B cell (primary cell): ENCODE results near the gene VKORC1L1. TPM values are rescaled to one million over a fixed set of nuclear protein-coding genes. Genes with fewer than 3 reads are reported as not detected.
"Not testable (repeated sequence)": the region's sequence is repeated elsewhere in the genome, so short reads cannot be mapped to it uniquely, and the experiment has no call there.

ENCODE experiments used
- ATAC-seq: fragments of 200-7000 bp; cut with Tn5 transposase; one replicate; pipeline ENCODE4 v1.10.0; 2021; ENCODE audit warnings: low read depth, mild to moderate bottlenecking, moderate number of reproducible peaks, moderate library complexity
- CTCF ChIA-PET: fragments of 350-600 bp; sonication (Branson Sonifier 250); formaldehyde crosslinking; loops from one replicate; lab custom pipeline; 2021; ENCODE audit warnings: antibody characterized with exemption, inconsistent platforms; lab: Charles Lee
- POLR2A ChIA-PET: fragments of 350-600 bp; sonication (Branson Sonifier 250); formaldehyde crosslinking; loops from one replicate; lab custom pipeline; 2021; ENCODE audit warnings: antibody characterized with exemption; lab: Charles Lee
- DNase-seq: peaks from one replicate; pipeline ENCODE4 v3.0.0; 2013
- H2AFZ ChIP-seq: 2 replicates; pipeline ENCODE4 v1.6.1; 2012; ENCODE audit warnings: mild to moderate bottlenecking, low read depth, low read length; ENCODE audit not compliant: insufficient read depth, poor library complexity, severe bottlenecking
- H3K27ac ChIP-seq, 2 donors: 1 replicate in 1 of 2; 2 replicates in 1 of 2; pipeline ENCODE4 v1.5.1; 2012 to 2013; ENCODE audit warnings: low read length in 2 of 2, mild to moderate bottlenecking in 2 of 2, moderate library complexity in 1 of 2
- H3K27me3 ChIP-seq, 4 experiments: fragments of 200-600 bp in 1 of 4; sonication (generic) in 1 of 4; replicated peaks in 1 of 4; 1 replicate in 2 of 4; 2 replicates in 2 of 4; pipeline versions ENCODE4 v1.6.1 to v1.7.0; 2013 to 2016; ENCODE audit warnings: low read length in 3 of 4, mild to moderate bottlenecking in 2 of 4, mixed read lengths in 1 of 4, moderate library complexity in 1 of 4; ENCODE audit not compliant: insufficient read depth in 4 of 4, control insufficient read depth in 3 of 4; ENCODE audit errors: control extremely low read depth in 1 of 4
- H3K36me3 ChIP-seq, 2 experiments: replicated peaks in 1 of 2; 1 replicate in 1 of 2; 2 replicates in 1 of 2; pipeline versions ENCODE4 v1.6.1 to v1.7.1; 2013; ENCODE audit warnings: low read length in 1 of 2; ENCODE audit not compliant: insufficient read depth in 2 of 2, control insufficient read depth in 1 of 2; ENCODE audit errors: control extremely low read depth in 1 of 2, extremely low read depth in 1 of 2
- H3K4me1 ChIP-seq, 2 donors: fragments of 200-600 bp in 1 of 2; sonication (generic) in 1 of 2; 1 replicate in 1 of 2; 2 replicates in 1 of 2; pipeline versions ENCODE4 v1.5.1 to v1.6.1; 2013 to 2017; ENCODE audit warnings: low read length in 2 of 2; ENCODE audit not compliant: control insufficient read depth in 2 of 2, insufficient read depth in 2 of 2
- H3K4me2 ChIP-seq: replicated peaks from 2 replicates; pipeline ENCODE3; 2012; ENCODE audit warnings: mild to moderate bottlenecking, low read depth, low read length; ENCODE audit not compliant: poor library complexity, severe bottlenecking
- H3K4me3 ChIP-seq, 5 experiments: fragments of 200-600 bp in 1 of 5; sonication (generic) in 1 of 5; 1 replicate in 3 of 5; 2 replicates in 2 of 5; pipeline versions ENCODE4 v1.5.1 to v1.7.0; 2011 to 2016; ENCODE audit warnings: low read length in 4 of 5, mild to moderate bottlenecking in 4 of 5, low read depth in 2 of 5, control low read depth in 1 of 5, moderate library complexity in 1 of 5; ENCODE audit not compliant: insufficient read depth in 1 of 5; ENCODE audit errors: control extremely low read depth in 1 of 5, extremely low read depth in 1 of 5
- H3K79me2 ChIP-seq: fragments of 200-600 bp; sonication (generic); one replicate; pipeline ENCODE4 v1.6.0; 2016; ENCODE audit warnings: low read length; ENCODE audit not compliant: control insufficient read depth, insufficient read depth
- H3K9ac ChIP-seq: fragments of 200-600 bp; sonication (generic); 2 replicates; pipeline ENCODE4 v1.6.1; 2017; ENCODE audit warnings: mild to moderate bottlenecking, low read length, moderate library complexity
- H3K9me3 ChIP-seq, 3 donors: one replicate each; pipeline versions ENCODE4 v1.6.1 to v1.7.1; 2013; ENCODE audit warnings: low read length in 2 of 3; ENCODE audit not compliant: control insufficient read depth in 2 of 3, insufficient read depth in 1 of 3; ENCODE audit errors: control extremely low read depth in 1 of 3
- H4K20me1 ChIP-seq: 2 replicates; pipeline ENCODE4 v1.6.0; 2012; ENCODE audit warnings: mild to moderate bottlenecking, low read length; ENCODE audit not compliant: insufficient read depth, control insufficient read depth, poor library complexity, severe bottlenecking
- H3K27ac Mint-ChIP-seq: one replicate; pipeline ENCODE4 v1.8.0; 2021; ENCODE audit warnings: mixed read lengths
- H3K27me3 Mint-ChIP-seq: one replicate; pipeline ENCODE4 v1.8.0; 2021; ENCODE audit warnings: mixed read lengths
- H3K4me1 Mint-ChIP-seq: one replicate; pipeline ENCODE4 v1.8.0; 2021; ENCODE audit warnings: mixed read lengths
- H3K4me3 Mint-ChIP-seq: one replicate; pipeline ENCODE4 v1.8.0; 2021; ENCODE audit warnings: mixed read lengths
- H3K9me3 Mint-ChIP-seq: one replicate; pipeline ENCODE4 v1.8.0; 2022; ENCODE audit warnings: mixed read lengths; ENCODE audit not compliant: insufficient read depth
- WGBS: methylation state at CpG from one replicate; pipeline ENCODE4 v1.1.5; 2013; ENCODE audit warnings: missing lambda C conversion rate; ENCODE audit not compliant: insufficient coverage; 5-methylcytosine and 5-hydroxymethylcytosine counted together
- intact Hi-C: fragments of 100-400 bp; cut with micrococcal nuclease; formaldehyde crosslinking; loops from one replicate; pipeline ENCODE4 v1.10.0; 2022
- polyA plus RNA-seq: library from polyadenylated mRNA; depleted of rRNA; stranded (reverse); fragments of >200 nt; gene quantifications from 2 replicates; pipeline ENCODE4 v1.2.3, GENCODE V29; 2012
- total RNA-seq, 2 donors: library from RNA; stranded (reverse); fragments of 120-200 nt in 1 of 2; gene quantifications; 1 replicate in 1 of 2; 2 replicates in 1 of 2; pipeline versions ENCODE4 v1.2.3 to v1.2.4, GENCODE V29; 2013 to 2022

VKORC1L1 gene
- total and polyA plus RNA-seq, 2 donors (not counting 1 experiment from before 2014, with no cell fraction given) = 2.2 to 8.1 TPM

GRCh38 chr7:65869312-65869711, 3.6 kb upstream of the VKORC1L1 start:
- H3K4me1 Mint-ChIP-seq, intact Hi-C loops, CTCF ChIA-PET, H3K27me3 Mint-ChIP-seq, H3K79me2 ChIP-seq, H3K4me3 ChIP-seq, H3K27ac ChIP-seq, H3K4me1 ChIP-seq, ATAC-seq, H2AFZ ChIP-seq, H3K9me3 Mint-ChIP-seq, H4K20me1 ChIP-seq, POLR2A ChIA-PET, H3K27ac Mint-ChIP-seq, H3K36me3 ChIP-seq, H3K27me3 ChIP-seq, H3K9me3 ChIP-seq, H3K4me3 Mint-ChIP-seq, DNase-seq, H3K4me2 ChIP-seq, H3K9ac ChIP-seq: not testable (repeated sequence)
- 87% methylated on average over 4 of the region's 5 CpGs for WGBS

DNA sequence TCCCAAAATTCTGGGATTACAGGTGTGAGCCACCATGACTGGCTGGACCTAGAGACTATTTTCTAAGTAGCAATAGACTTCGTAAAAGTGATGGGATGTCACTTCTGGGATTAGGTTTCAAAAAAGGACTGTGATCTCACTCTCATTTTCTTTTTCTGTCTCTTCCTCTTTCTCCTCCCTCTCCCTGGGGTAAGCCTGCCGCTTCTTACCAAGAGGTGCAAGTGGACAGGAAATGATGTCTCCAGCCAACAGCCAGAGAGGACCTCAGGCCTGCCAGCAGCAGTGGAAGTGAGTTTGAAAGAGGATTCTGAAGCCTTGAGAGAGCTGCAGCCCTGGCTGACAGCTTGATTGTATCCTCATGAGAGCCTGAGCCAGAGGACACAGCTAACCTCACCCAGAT, 1.4 kb upstream of the VKORC1L1 start:
- H3K27me3 Mint-ChIP-seq, H3K9ac ChIP-seq, POLR2A ChIA-PET, H4K20me1 ChIP-seq, H3K27me3 ChIP-seq, H3K9me3 ChIP-seq, H3K4me3 Mint-ChIP-seq, H3K4me3 ChIP-seq, H3K36me3 ChIP-seq, intact Hi-C loops, DNase-seq, H3K27ac ChIP-seq, ATAC-seq, H3K4me1 Mint-ChIP-seq, H2AFZ ChIP-seq, H3K4me2 ChIP-seq, CTCF ChIA-PET, H3K9me3 Mint-ChIP-seq, H3K27ac Mint-ChIP-seq, H3K4me1 ChIP-seq: not testable (repeated sequence)
- no CpG with 5 or more reads among the region's 2 CpGs for WGBS
- peaks cover 11% of the 10 kb centered on the region for H3K79me2 ChIP-seq

- H4K20me1 ChIP-seq, H3K27me3 Mint-ChIP-seq, H3K9me3 Mint-ChIP-seq, H3K9me3 ChIP-seq, H3K4me1 Mint-ChIP-seq, H3K27me3 ChIP-seq, H3K36me3 ChIP-seq, CTCF ChIA-PET, H3K4me1 ChIP-seq: not testable (repeated sequence)
- peak; percentile 49 for DNase-seq
- Histone ChIP-seq H3K27ac (peak overlapping the region; percentile 54 to 71), H3K79me2 (peaks cover 11% of the 10 kb centered on the region), H2AFZ (peak overlapping the region; percentile 88), H3K9ac (peak overlapping the region; percentile 72), H3K4me3 (peak overlapping the region in 4 of 5 experiments; percentile 68 to 78 (median 68)), H3K4me2 (peak overlapping the region; percentile 78)
- Mint-ChIP-seq H3K4me3 (peak overlapping the region; percentile 87), H3K27ac (peak overlapping the region; percentile 68)
- peak; percentile 9 for ATAC-seq
- POLR2A ChIA-PET = interaction anchor here (0.6 kb wide), 1 partner anchor 108 kb away, joined by 3 read pairs; no protein-coding TSS in a partner anchor
- under 1% methylated on average over 54 of the region's 57 CpGs for WGBS
- intact Hi-C loops = loop anchor here (1.0 kb wide), 2 partner anchors 109 to 123 kb away; partner anchors contain the start of gene GUSB
Measured at GRCh38 chr7:65873582-65874193, 814 bp downstream of the VKORC1L1 start.

DNA sequence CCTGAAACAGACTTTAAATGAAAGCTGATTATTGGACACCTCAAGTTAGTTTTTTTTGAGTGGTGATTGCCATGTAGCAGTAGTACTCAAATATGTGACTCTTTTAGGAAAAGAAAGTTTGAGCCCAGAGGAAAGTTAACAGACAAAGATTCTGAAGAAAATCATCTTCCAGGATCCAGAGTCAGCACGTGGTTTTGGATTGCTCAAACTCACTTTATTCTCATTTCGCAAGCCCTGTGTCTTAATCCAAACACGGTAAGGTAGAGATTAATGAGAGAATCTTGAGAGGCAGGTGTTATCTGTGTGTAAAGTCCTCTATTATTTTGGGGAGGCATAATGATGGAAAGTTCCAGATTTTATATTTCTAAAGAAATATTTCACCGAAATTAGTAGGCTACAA, 2.8 kb downstream of the VKORC1L1 start:
- H3K4me2 ChIP-seq, H3K9me3 ChIP-seq, POLR2A ChIA-PET, H3K4me3 Mint-ChIP-seq, CTCF ChIA-PET, H3K27ac ChIP-seq, H3K27ac Mint-ChIP-seq, H3K9me3 Mint-ChIP-seq, DNase-seq, H3K27me3 Mint-ChIP-seq, H2AFZ ChIP-seq, H3K27me3 ChIP-seq, H3K4me3 ChIP-seq, H3K9ac ChIP-seq, H3K36me3 ChIP-seq, ATAC-seq, H4K20me1 ChIP-seq, intact Hi-C loops: not testable (repeated sequence)
- Histone ChIP-seq H3K79me2 (peaks cover 22% of the 10 kb centered on the region), H3K4me1 (peaks cover 11 to 16% of the 10 kb centered on the region in 2 donors)
- no CpG with 5 or more reads among the region's 4 CpGs for WGBS
- H3K4me1 Mint-ChIP-seq = peaks cover 26% of the 10 kb centered on the region
